ENCODE data around the gene HINT3.

HINT3 gene

GRCh38 chr6:125942672-125943527, 13.7 kb upstream of the HINT3 start:
- no peak overlapping the region for H3K27ac ChIP-seq
- TF ChIP-seq ZFX (IDR thresholded peaks at IDR 0.05) (no peak), CTCF (conservative IDR thresholded peaks at IDR 0.05) (no peak)

GRCh38 chr6:125943528-125944433, 12.8 kb upstream of the HINT3 start:
- no peak overlapping the region for H3K27ac ChIP-seq
- TF ChIP-seq ZFX (IDR thresholded peaks at IDR 0.05) = no peak
- no peak for TF ChIP-seq CTCF (conservative IDR thresholded peaks at IDR 0.05)

- TF ChIP-seq ZFX (IDR thresholded peaks at IDR 0.05) (no peak), CTCF (conservative IDR thresholded peaks at IDR 0.05) (no peak)
- no peak overlapping the region for H3K27ac ChIP-seq
These were observed 12.1 kb upstream of the HINT3 start for GRCh38 chr6:125944434-125944816.

GRCh38 chr6:125944896-125945295, 11.7 kb upstream of the HINT3 start:
- no peak overlapping the region for H3K27ac ChIP-seq
- TF ChIP-seq CTCF (conservative IDR thresholded peaks at IDR 0.05) (no peak), ZFX (IDR thresholded peaks at IDR 0.05) (no peak)

GRCh38 chr6:125945378-125946141, 11.0 kb upstream of the HINT3 start:
- H3K27ac ChIP-seq = no peak overlapping the region
- TF ChIP-seq ZFX (IDR thresholded peaks at IDR 0.05) = no peak
- TF ChIP-seq CTCF (conservative IDR thresholded peaks at IDR 0.05) = no peak

GRCh38 chr6:125947615-125948014, 9.0 kb upstream of the HINT3 start:
- TF ChIP-seq CTCF (conservative IDR thresholded peaks at IDR 0.05) (no peak), ZFX (IDR thresholded peaks at IDR 0.05) (no peak)
- H3K27ac ChIP-seq = no peak overlapping the region
